ENCODE measurements around the gene MAPK1. TPM values are rescaled to one million over a fixed set of nuclear protein-coding genes. Genes with fewer than 3 reads are reported as not detected.
"Not testable (repeated sequence)": the region's sequence is repeated elsewhere in the genome, so short reads cannot be mapped to it uniquely, and the experiment has no call there.

Gene MAPK1
- total and polyA plus RNA-seq, 7 donors, result 11.0 to 101 (median 78.3) TPM

GRCh38 chr22:21889251-21889990 lies 22.0 kb upstream of the MAPK1 start:
- 64 to 78% (median 66%) methylated on average over 10 of the region's 10 CpGs for WGBS, 3 donors
- ATAC-seq (no peak), DNase-seq (no peak)
- TF ChIP-seq CTCF (IDR thresholded peaks at IDR 0.05), result no peak
- no peak overlapping the region for H3K4me3 ChIP-seq
- H3K27ac ChIP-seq, result no peak overlapping the region
- H3K4me1 ChIP-seq, result no peaks in the 10 kb centered on the region
- no peaks in the 10 kb centered on the region for H3K27me3 ChIP-seq (ENCODE audit: insufficient read depth in 3 of 3, low read length in 2 of 3)
- intact Hi-C loops (cut with DNase I), result no loop called here
- H3K36me3 ChIP-seq (ENCODE audit: insufficient read depth in 1 of 2, low read depth in 1 of 2), result no peaks in the 10 kb centered on the region
- no peaks in the 10 kb centered on the region for H3K9me3 ChIP-seq

GRCh38 chr22:21887841-21888240 lies 20.4 kb upstream of the MAPK1 start:
- H3K36me3 ChIP-seq (ENCODE audit: insufficient read depth in 1 of 2, low read depth in 1 of 2), result no peaks in the 10 kb centered on the region
- no peaks in the 10 kb centered on the region for H3K4me1 ChIP-seq
- H3K4me3 ChIP-seq, result no peak overlapping the region
- no peak overlapping the region for H3K27ac ChIP-seq
- no peak for DNase-seq
- no peaks in the 10 kb centered on the region for H3K27me3 ChIP-seq (ENCODE audit: insufficient read depth in 3 of 3, low read length in 2 of 3)
- no peaks in the 10 kb centered on the region for H3K9me3 ChIP-seq
- ATAC-seq, result no peak
- TF ChIP-seq CTCF (IDR thresholded peaks at IDR 0.05), result no peak
- intact Hi-C loops (cut with DNase I), result no loop called here

- 94 to 98% (median 97%) methylated on average over 11 to 18 of the region's 26 CpGs for WGBS, 3 donors
- H3K4me1 ChIP-seq; H3K27ac ChIP-seq; H3K4me3 ChIP-seq; H3K36me3 ChIP-seq (ENCODE audit: insufficient read depth in 1 of 2, low read depth in 1 of 2); intact Hi-C loops (cut with DNase I); ATAC-seq; H3K9me3 ChIP-seq; H3K27me3 ChIP-seq (ENCODE audit: insufficient read depth in 3 of 3, low read length in 2 of 3); DNase-seq: not testable (repeated sequence)
Measured at GRCh38 chr22:21883930-21884329, 16.5 kb upstream of the MAPK1 start.

- H3K9me3 ChIP-seq; DNase-seq; intact Hi-C loops (cut with DNase I); H3K27ac ChIP-seq; ATAC-seq; H3K36me3 ChIP-seq (ENCODE audit: insufficient read depth in 1 of 2, low read depth in 1 of 2); H3K4me1 ChIP-seq; H3K4me3 ChIP-seq; H3K27me3 ChIP-seq (ENCODE audit: insufficient read depth in 3 of 3, low read length in 2 of 3): not testable (repeated sequence)
- 40 to 80% (median 68%) methylated on average over 1 to 4 of the region's 7 CpGs for WGBS, 3 donors
Measured at GRCh38 chr22:21882754-21883333, 15.4 kb upstream of the MAPK1 start.

GRCh38 chr22:21881841-21882753 lies 14.7 kb upstream of the MAPK1 start:
- DNase-seq (no peak), ATAC-seq (no peak)
- H3K27ac ChIP-seq, result no peak overlapping the region
- intact Hi-C loops (cut with DNase I), result no loop called here
- no peaks in the 10 kb centered on the region for H3K9me3 ChIP-seq
- H3K27me3 ChIP-seq (ENCODE audit: insufficient read depth in 3 of 3, low read length in 2 of 3), result no peaks in the 10 kb centered on the region
- H3K4me3 ChIP-seq, result no peak overlapping the region
- H3K4me1 ChIP-seq, result no peaks in the 10 kb centered on the region
- TF ChIP-seq CTCF (IDR thresholded peaks at IDR 0.05), result no peak
- no peaks in the 10 kb centered on the region for H3K36me3 ChIP-seq (ENCODE audit: insufficient read depth in 1 of 2, low read depth in 1 of 2)
- WGBS, 3 donors, result 85 to 88% (median 85%) methylated on average over 10 of the region's 10 CpGs
